ENCODE measurements around the gene SPTBN1.
"Not testable (repeated sequence)": the region's sequence is repeated elsewhere in the genome, so short reads cannot be mapped to it uniquely, and the experiment has no call there.

The SPTBN1 gene

GRCh38 chr2:54687595-54688152 is 231.5 kb downstream of the SPTBN1 start:
- no peaks in the 10 kb centered on the region for H3K36me3 Mint-ChIP-seq
- no peak overlapping the region for H3K4me3 Mint-ChIP-seq
- CTCF ChIA-PET, result interaction anchor here (1.2 kb wide), 1 partner anchor 11 kb away, joined by 3 read pairs; no protein-coding TSS in a partner anchor
- no peak for DNase-seq
- H3K27ac Mint-ChIP-seq, result no peak overlapping the region
- peaks cover 16% of the 10 kb centered on the region for H3K27me3 Mint-ChIP-seq
- no peaks in the 10 kb centered on the region for H3K9me3 Mint-ChIP-seq
- peaks cover 10% of the 10 kb centered on the region for H3K4me1 Mint-ChIP-seq

GRCh38 chr2:54691445-54692135 is 235.5 kb downstream of the SPTBN1 start:
- no peak for DNase-seq
- Mint-ChIP-seq H3K4me1 (peaks cover 10% of the 10 kb centered on the region), H3K36me3 (no peaks in the 10 kb centered on the region), H3K9me3 (no peaks in the 10 kb centered on the region), H3K27ac (no peak overlapping the region), H3K4me3 (no peak overlapping the region), H3K27me3 (peaks cover 18% of the 10 kb centered on the region)
- CTCF ChIA-PET, result interaction anchor here (0.5 to 4.0 kb wide), 4 partner anchors 13 to 72 kb away, joined by 4 to 15 read pairs (median 10); no protein-coding TSS in a partner anchor

GRCh38 chr2:54692556-54692955 is 236.4 kb downstream of the SPTBN1 start:
- Mint-ChIP-seq H3K9me3 (no peaks in the 10 kb centered on the region), H3K4me3 (no peak overlapping the region), H3K27me3 (peaks cover 18% of the 10 kb centered on the region), H3K36me3 (no peaks in the 10 kb centered on the region), H3K27ac (no peak overlapping the region), H3K4me1 (peaks cover 7% of the 10 kb centered on the region)
- CTCF ChIA-PET, result interaction anchor here (0.8 to 4.0 kb wide), 5 partner anchors 12 to 34 kb away, joined by 3 to 15 read pairs (median 7); no protein-coding TSS in a partner anchor
- DNase-seq, result no peak

GRCh38 chr2:54695378-54695777 is 239.3 kb downstream of the SPTBN1 start:
- H3K27me3 Mint-ChIP-seq, result peaks cover 23% of the 10 kb centered on the region
- H3K36me3 Mint-ChIP-seq, result no peaks in the 10 kb centered on the region
- no peak overlapping the region for H3K4me3 Mint-ChIP-seq
- CTCF ChIA-PET, result interaction anchor here (1.1 kb wide), 2 partner anchors 30 to 589 kb away, joined by 3 to 7 read pairs; no protein-coding TSS in a partner anchor
- no peak overlapping the region for H3K27ac Mint-ChIP-seq
- peaks cover 2% of the 10 kb centered on the region for H3K9me3 Mint-ChIP-seq
- DNase-seq, result no peak
- no peaks in the 10 kb centered on the region for H3K4me1 Mint-ChIP-seq

GRCh38 chr2:54697934-54698333 is 241.8 kb downstream of the SPTBN1 start:
- no peaks in the 10 kb centered on the region for H3K36me3 Mint-ChIP-seq
- H3K4me1 Mint-ChIP-seq, result no peaks in the 10 kb centered on the region
- CTCF ChIA-PET, result no interaction called here
- H3K4me3 Mint-ChIP-seq, result no peak overlapping the region
- H3K9me3 Mint-ChIP-seq, result peaks cover 2% of the 10 kb centered on the region
- H3K27me3 Mint-ChIP-seq, result peaks cover 16% of the 10 kb centered on the region
- no peak overlapping the region for H3K27ac Mint-ChIP-seq
- DNase-seq, result no peak

GRCh38 chr2:54698926-54699325 is 242.8 kb downstream of the SPTBN1 start:
- H3K36me3 Mint-ChIP-seq, DNase-seq, CTCF ChIA-PET, H3K27ac Mint-ChIP-seq, H3K9me3 Mint-ChIP-seq, H3K4me1 Mint-ChIP-seq, H3K4me3 Mint-ChIP-seq: not testable (repeated sequence)
- H3K27me3 Mint-ChIP-seq, result peaks cover 11% of the 10 kb centered on the region

- Mint-ChIP-seq H3K36me3 (no peaks in the 10 kb centered on the region), H3K4me3 (no peak overlapping the region), H3K9me3 (peaks cover 2% of the 10 kb centered on the region), H3K27me3 (peaks cover 11% of the 10 kb centered on the region), H3K4me1 (no peaks in the 10 kb centered on the region), H3K27ac (no peak overlapping the region)
- CTCF ChIA-PET, result no interaction called here
- DNase-seq, result no peak
Observed at GRCh38 chr2:54699665-54700064, 243.5 kb downstream of the SPTBN1 start.

GRCh38 chr2:54701029-54701428 is 244.9 kb downstream of the SPTBN1 start:
- H3K27ac Mint-ChIP-seq, result no peak overlapping the region
- CTCF ChIA-PET, result interaction anchor here (1.1 to 2.1 kb wide), 2 partner anchors 35 to 178 kb away, joined by 6 to 10 read pairs; no protein-coding TSS in a partner anchor
- no peak for DNase-seq

GRCh38 chr2:54704238-54704637 is 248.1 kb downstream of the SPTBN1 start:
- CTCF ChIA-PET, result interaction anchor here (0.7 to 7.9 kb wide), 26 partner anchors 11 to 602 kb away, joined by 3 to 104 read pairs (median 5); no protein-coding TSS in a partner anchor
- H3K9me3 Mint-ChIP-seq, result no peaks in the 10 kb centered on the region
- DNase-seq, result no peak
- no peak overlapping the region for H3K27ac Mint-ChIP-seq
- peaks cover 12% of the 10 kb centered on the region for H3K4me1 Mint-ChIP-seq
- H3K4me3 Mint-ChIP-seq, result no peak overlapping the region
- peaks cover 16% of the 10 kb centered on the region for H3K27me3 Mint-ChIP-seq
- H3K36me3 Mint-ChIP-seq, result no peaks in the 10 kb centered on the region

More at GRCh38 chr2:54701029-54701428, 244.9 kb downstream of the SPTBN1 start:
- H3K27me3 Mint-ChIP-seq, result peaks cover 6% of the 10 kb centered on the region
- H3K9me3 Mint-ChIP-seq, result peaks cover 2% of the 10 kb centered on the region
- H3K36me3 Mint-ChIP-seq, result no peaks in the 10 kb centered on the region
- no peak overlapping the region for H3K4me3 Mint-ChIP-seq
- H3K4me1 Mint-ChIP-seq, result no peaks in the 10 kb centered on the region

- CTCF ChIA-PET, result interaction anchor here (0.6 to 7.9 kb wide), 29 partner anchors 12 to 603 kb away, joined by 3 to 104 read pairs (median 5); no protein-coding TSS in a partner anchor
- H3K36me3 Mint-ChIP-seq, result no peaks in the 10 kb centered on the region
- H3K4me1 Mint-ChIP-seq, result peaks cover 13% of the 10 kb centered on the region
- no peak for DNase-seq
- H3K4me3 Mint-ChIP-seq, result no peak overlapping the region
- peaks cover 24% of the 10 kb centered on the region for H3K27me3 Mint-ChIP-seq
- no peaks in the 10 kb centered on the region for H3K9me3 Mint-ChIP-seq
- H3K27ac Mint-ChIP-seq, result no peak overlapping the region
Observed at GRCh38 chr2:54704688-54705605, 248.8 kb downstream of the SPTBN1 start.

GRCh38 chr2:54706622-54707021 is 250.5 kb downstream of the SPTBN1 start:
- no peak for DNase-seq
- CTCF ChIA-PET, result interaction anchor here (0.9 to 7.9 kb wide), 5 partner anchors 12 to 183 kb away, joined by 3 to 104 read pairs (median 35); no protein-coding TSS in a partner anchor
- Mint-ChIP-seq H3K36me3 (no peaks in the 10 kb centered on the region), H3K4me3 (no peak overlapping the region), H3K27ac (no peak overlapping the region), H3K27me3 (peaks cover 37% of the 10 kb centered on the region), H3K9me3 (no peaks in the 10 kb centered on the region), H3K4me1 (peaks cover 13% of the 10 kb centered on the region)

GRCh38 chr2:54708584-54709335 is 252.6 kb downstream of the SPTBN1 start:
- CTCF ChIA-PET, result interaction anchor here (0.8 to 7.9 kb wide), 8 partner anchors 14 to 605 kb away, joined by 3 to 104 read pairs (median 4); partner anchors contain the start of gene EML6
- peak; percentile 25 for DNase-seq
- H3K4me1 Mint-ChIP-seq, result peaks cover 13% of the 10 kb centered on the region
- no peak overlapping the region for H3K27ac Mint-ChIP-seq
- peaks cover 46% of the 10 kb centered on the region for H3K27me3 Mint-ChIP-seq
- peak overlapping the region; percentile 18 for H3K4me3 Mint-ChIP-seq
- no peaks in the 10 kb centered on the region for H3K9me3 Mint-ChIP-seq
- H3K36me3 Mint-ChIP-seq, result no peaks in the 10 kb centered on the region

GRCh38 chr2:54709336-54709809 is 253.2 kb downstream of the SPTBN1 start:
- Mint-ChIP-seq H3K36me3 (no peaks in the 10 kb centered on the region), H3K9me3 (no peaks in the 10 kb centered on the region), H3K27ac (no peak overlapping the region), H3K27me3 (peaks cover 46% of the 10 kb centered on the region), H3K4me1 (peaks cover 13% of the 10 kb centered on the region), H3K4me3 (peak overlapping the region; percentile 18)
- no peak for DNase-seq
- CTCF ChIA-PET, result interaction anchor here (0.8 to 7.9 kb wide), 8 partner anchors 14 to 605 kb away, joined by 3 to 104 read pairs (median 4); partner anchors contain the start of gene EML6
